ENCODE data around the gene PIKFYVE.
A peak's percentile ranks its signal among the peaks of the same experiment; 100 is the strongest.
"Not testable (repeated sequence)": the region's sequence is repeated elsewhere in the genome, so short reads cannot be mapped to it uniquely, and the experiment has no call there.

The PIKFYVE gene

GRCh38 chr2:208254118-208254870 lies 11.8 kb upstream of the PIKFYVE start:
- peak; percentile 74 for DNase-seq (ENCODE audit: low read depth in 2 of 2)

- DNase-seq (ENCODE audit: low read depth in 2 of 2), result peak; percentile 94 to 98
Measured at GRCh38 chr2:208254871-208255556, 11.0 kb upstream of the PIKFYVE start, which contains the start of gene IDH1. Gene IDH1, minus strand, starts transcription at chr2:208255071. Its CDS starts 3,520 bp downstream, at chr2:208251551.

GRCh38 chr2:208255557-208256106 lies 10.4 kb upstream of the PIKFYVE start:
- DNase-seq (ENCODE audit: low read depth in 2 of 2), result no peak

GRCh38 chr2:208256192-208256782 lies 9.8 kb upstream of the PIKFYVE start:
- no peak for DNase-seq (ENCODE audit: low read depth in 2 of 2)

GRCh38 chr2:208256849-208257813 lies 8.9 kb upstream of the PIKFYVE start:
- DNase-seq (ENCODE audit: low read depth in 2 of 2), result not testable (repeated sequence)

- DNase-seq (ENCODE audit: low read depth in 2 of 2), result peak in 1 of 2 donors; percentile 26
Measured at GRCh38 chr2:208265371-208265800, 669 bp upstream of the PIKFYVE start.

GRCh38 chr2:208266553-208266893 lies 468 bp downstream of the PIKFYVE start:
- DNase-seq (ENCODE audit: low read depth in 2 of 2), result no peak

- no peak for DNase-seq (ENCODE audit: low read depth in 2 of 2)
Measured at GRCh38 chr2:208266936-208267335, 881 bp downstream of the PIKFYVE start.

- DNase-seq (ENCODE audit: low read depth in 2 of 2), result not testable (repeated sequence)
Measured at GRCh38 chr2:208267526-208267925, 1.5 kb downstream of the PIKFYVE start.

- no peak for DNase-seq (ENCODE audit: low read depth in 2 of 2)
Measured at GRCh38 chr2:208268156-208268952, 2.3 kb downstream of the PIKFYVE start.

- DNase-seq (ENCODE audit: low read depth in 2 of 2), result no peak
Measured at GRCh38 chr2:208269091-208269490, 3.0 kb downstream of the PIKFYVE start.

GRCh38 chr2:208274748-208275147 lies 8.7 kb downstream of the PIKFYVE start:
- DNase-seq (ENCODE audit: low read depth in 2 of 2), result no peak

GRCh38 chr2:208278549-208278948 lies 12.5 kb downstream of the PIKFYVE start:
- no peak for DNase-seq (ENCODE audit: low read depth in 2 of 2)

GRCh38 chr2:208279236-208279635 lies 13.2 kb downstream of the PIKFYVE start:
- no peak for DNase-seq (ENCODE audit: low read depth in 2 of 2)

GRCh38 chr2:208280234-208280633 lies 14.2 kb downstream of the PIKFYVE start:
- DNase-seq (ENCODE audit: low read depth in 2 of 2), result no peak

GRCh38 chr2:208280933-208281332 lies 14.9 kb downstream of the PIKFYVE start:
- no peak for DNase-seq (ENCODE audit: low read depth in 2 of 2)

- no peak for DNase-seq (ENCODE audit: low read depth in 2 of 2)
Measured at GRCh38 chr2:208285853-208286252, 19.8 kb downstream of the PIKFYVE start.

- DNase-seq (ENCODE audit: low read depth in 2 of 2), result no peak
Measured at GRCh38 chr2:208294482-208295024, 28.5 kb downstream of the PIKFYVE start.

- no peak for DNase-seq (ENCODE audit: low read depth in 2 of 2)
Measured at GRCh38 chr2:208295834-208296233, 29.8 kb downstream of the PIKFYVE start.

- DNase-seq (ENCODE audit: low read depth in 2 of 2), result no peak
Measured at GRCh38 chr2:208296610-208297009, 30.6 kb downstream of the PIKFYVE start.

All from stimulated activated CD4-positive, alpha-beta T cell treated with anti-CD3 and anti-CD28 coated beads, Interleukin-4, amount 100 ng/mL, for 48 hours (primary cell).